Measurements from ENCODE around the gene PLIN5.
"Not testable (repeated sequence)": the region's sequence is repeated elsewhere in the genome, so short reads cannot be mapped to it uniquely, and the experiment has no call there.

The PLIN5 gene

DNA sequence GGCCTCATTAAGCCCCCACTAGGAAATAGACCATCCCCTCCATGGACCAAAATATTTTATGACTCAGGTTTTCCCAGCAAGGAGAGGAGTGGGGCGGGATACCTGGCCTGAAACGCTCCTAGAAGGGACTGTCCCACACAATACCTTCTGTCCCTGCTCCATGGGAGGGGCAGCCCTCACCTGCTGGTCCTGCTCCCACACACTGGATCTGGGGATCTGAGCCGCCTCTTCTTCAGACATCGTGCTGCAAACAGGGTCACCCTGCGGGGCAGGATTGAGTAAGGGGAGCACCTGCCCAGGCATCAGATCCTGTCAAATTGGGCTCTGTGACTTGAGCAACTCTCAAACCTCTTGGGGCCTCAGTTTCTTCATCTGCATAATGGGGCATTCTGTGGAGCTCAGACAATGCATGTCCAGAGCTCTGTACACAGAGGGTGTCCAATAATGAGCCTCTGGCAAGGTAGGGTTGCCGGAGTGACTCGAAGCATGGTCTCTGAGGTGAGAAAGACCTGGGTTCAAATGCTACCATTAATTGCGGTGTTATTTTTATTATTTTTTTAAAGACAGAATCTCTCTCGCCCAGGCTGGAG, 1.1 kb downstream of the PLIN5 start:
- TF ChIP-seq, protein P1, sequence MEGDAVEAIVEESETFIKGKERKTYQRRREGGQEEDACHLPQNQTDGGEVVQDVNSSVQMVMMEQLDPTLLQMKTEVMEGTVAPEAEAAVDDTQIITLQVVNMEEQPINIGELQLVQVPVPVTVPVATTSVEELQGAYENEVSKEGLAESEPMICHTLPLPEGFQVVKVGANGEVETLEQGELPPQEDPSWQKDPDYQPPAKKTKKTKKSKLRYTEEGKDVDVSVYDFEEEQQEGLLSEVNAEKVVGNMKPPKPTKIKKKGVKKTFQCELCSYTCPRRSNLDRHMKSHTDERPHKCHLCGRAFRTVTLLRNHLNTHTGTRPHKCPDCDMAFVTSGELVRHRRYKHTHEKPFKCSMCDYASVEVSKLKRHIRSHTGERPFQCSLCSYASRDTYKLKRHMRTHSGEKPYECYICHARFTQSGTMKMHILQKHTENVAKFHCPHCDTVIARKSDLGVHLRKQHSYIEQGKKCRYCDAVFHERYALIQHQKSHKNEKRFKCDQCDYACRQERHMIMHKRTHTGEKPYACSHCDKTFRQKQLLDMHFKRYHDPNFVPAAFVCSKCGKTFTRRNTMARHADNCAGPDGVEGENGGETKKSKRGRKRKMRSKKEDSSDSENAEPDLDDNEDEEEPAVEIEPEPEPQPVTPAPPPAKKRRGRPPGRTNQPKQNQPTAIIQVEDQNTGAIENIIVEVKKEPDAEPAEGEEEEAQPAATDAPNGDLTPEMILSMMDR (IDR thresholded peaks at IDR 0.05; ENCODE audit: low read depth, low read length, missing control alignments): no peak
- DNase-seq (ENCODE audit: low read depth): no peak
- H3K4me3 ChIP-seq (ENCODE audit: low read depth, low read length): no peak overlapping the region

DNA sequence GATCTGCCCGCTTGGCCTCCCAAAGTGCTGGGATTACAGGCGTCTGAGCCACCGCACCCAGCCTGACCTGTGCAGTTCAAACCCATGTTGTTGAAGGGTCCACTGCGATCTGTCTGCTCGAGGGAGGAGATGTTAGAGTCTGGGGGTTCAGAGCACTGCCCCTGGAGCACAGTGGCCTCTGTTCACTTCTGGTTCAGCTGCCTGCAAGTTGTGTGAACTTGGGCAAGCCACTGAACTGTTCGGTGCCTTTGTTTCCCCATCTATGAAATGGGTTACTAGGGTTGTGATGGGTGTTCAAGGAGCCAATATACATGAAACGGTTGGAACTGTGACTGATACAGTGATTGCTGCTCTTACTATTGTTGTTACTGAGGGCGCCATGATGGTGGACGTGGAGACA, 1.7 kb downstream of the PLIN5 start:
- no peak overlapping the region for H3K4me3 ChIP-seq (ENCODE audit: low read depth, low read length)
- DNase-seq (ENCODE audit: low read depth): no peak
- TF ChIP-seq, protein P1 (IDR thresholded peaks at IDR 0.05; ENCODE audit: low read depth, low read length, missing control alignments): no peak

DNA sequence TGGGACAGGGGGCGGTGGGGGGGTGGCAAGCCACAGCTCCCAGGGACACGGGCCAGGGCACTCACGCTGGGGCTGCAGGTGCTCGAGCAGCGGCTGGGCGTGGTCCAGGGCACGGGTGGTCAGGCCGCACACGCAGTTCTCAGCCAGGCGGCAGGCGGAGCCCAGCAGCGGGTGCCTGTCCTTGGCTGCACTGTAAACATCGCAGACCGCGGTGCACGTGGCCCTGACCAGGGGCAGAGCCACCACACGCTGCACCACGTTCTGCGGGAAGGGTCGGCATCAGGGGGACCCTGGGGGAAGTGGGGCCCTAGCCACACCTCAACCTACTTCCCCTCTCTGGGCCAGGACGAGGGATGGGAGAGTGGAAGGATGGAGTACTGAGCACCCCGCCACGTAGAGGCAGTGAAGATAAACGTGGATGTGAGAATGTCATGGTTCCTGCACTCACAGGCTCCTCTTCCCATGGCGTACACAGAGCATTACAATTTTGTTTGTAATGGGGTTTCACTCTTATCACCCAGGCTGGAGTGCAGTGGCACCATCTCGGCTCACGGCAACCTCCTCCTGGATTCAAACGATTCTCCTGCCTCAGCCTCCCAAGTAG, 3.4 kb downstream of the PLIN5 start:
- H3K4me3 ChIP-seq (ENCODE audit: low read depth, low read length): no peak overlapping the region
- no peak for DNase-seq (ENCODE audit: low read depth)
- TF ChIP-seq, protein P1 (IDR thresholded peaks at IDR 0.05; ENCODE audit: low read depth, low read length, missing control alignments): no peak

DNA sequence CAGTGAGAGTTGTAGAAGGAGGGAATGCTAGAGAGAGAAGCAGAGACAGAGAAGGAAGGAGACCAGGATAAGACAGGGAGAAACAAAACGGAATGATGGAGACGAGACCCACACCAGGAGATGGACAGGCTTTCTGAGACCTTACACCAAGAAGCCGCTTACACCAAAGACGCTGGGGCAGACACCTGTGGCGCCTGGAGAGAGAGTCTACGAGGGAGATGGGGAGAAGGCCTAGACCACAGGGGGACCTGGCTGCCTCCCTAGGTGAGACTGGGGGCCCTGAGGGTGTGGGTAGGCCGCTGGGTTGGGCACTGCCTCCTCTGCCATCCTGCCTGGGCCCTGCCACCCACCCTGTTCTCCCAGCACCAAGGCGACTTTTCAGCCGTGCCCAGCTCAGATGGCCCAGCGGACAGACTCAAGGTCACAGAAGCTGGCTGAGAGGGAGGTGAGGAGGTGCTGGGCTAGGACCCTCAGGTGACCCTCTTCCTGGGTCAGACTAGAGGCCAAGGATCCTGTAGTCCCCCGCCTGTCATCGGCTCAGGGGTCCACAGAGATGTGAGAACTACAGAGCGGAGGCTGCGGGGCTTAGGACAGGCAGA, 5.0 kb downstream of the PLIN5 start:
- no peak for DNase-seq (ENCODE audit: low read depth)
- TF ChIP-seq, protein P1 (IDR thresholded peaks at IDR 0.05; ENCODE audit: low read depth, low read length, missing control alignments): no peak
- no peak overlapping the region for H3K4me3 ChIP-seq (ENCODE audit: low read depth, low read length)

DNA sequence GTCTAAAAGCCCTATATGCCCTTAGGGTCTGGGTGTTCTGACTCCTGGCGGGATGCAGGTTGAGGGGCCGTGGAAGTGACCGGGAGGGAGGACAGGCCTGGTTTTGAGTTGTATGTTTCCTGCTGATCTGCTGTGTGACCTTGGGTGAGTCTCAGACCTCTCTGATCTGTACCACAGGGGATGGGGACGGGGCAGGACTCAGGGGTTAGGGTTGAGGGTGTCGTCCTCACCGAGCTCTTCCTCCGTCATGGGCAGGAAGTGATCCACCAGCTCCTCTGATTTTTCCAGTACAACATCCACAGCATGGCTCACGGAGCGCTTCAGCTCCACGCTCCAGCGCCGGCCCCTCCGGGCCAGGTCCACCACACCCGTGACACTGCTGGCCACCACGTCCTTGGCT, 6.2 kb downstream of the PLIN5 start:
- no peak for DNase-seq (ENCODE audit: low read depth)
- no peak overlapping the region for H3K4me3 ChIP-seq (ENCODE audit: low read depth, low read length)
- TF ChIP-seq, protein P1 (IDR thresholded peaks at IDR 0.05; ENCODE audit: low read depth, low read length, missing control alignments): no peak

DNA sequence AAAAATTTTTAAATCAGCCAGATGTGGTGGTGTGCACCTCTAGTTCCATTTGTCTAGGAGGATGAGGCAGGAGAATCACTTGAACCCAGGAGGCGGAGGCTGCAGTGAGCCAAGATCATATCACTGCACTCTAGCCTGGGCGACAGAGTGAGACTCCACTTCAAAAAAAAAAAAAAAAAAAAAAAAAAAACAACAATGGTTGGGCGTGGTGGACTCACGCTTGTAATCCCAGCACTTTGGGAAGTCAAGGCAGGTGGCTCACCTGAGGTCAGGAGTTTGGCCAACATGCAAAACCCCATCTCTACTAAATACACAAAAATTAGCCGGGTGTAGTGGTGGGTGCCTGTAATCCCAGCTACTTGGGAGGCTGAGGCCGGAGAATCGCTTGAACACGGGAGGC, 7.6 kb downstream of the PLIN5 start:
- not testable (repeated sequence) for DNase-seq (ENCODE audit: low read depth); H3K4me3 ChIP-seq (ENCODE audit: low read depth, low read length)

DNA sequence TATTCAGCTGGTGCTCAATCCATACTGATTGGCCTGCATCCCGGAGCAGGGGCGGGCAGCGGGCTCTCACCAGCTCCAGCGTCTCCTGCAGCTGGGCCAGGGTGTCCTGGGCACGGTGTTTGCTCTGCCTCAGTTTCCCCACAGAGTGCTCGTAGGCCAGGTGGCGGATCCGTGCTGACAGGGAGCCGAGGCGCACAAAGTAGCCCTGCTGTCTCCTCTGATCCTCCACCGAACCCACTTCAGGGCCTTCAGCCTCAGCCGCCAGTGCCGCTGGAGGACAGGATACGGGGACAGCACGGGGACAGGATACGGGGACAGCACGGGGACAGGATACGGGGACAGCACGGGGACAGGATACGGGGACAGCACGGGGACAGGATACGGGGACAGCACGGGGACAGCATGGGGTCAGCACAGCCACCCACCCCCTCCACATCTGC, 9.4 kb downstream of the PLIN5 start:
- no peak for DNase-seq (ENCODE audit: low read depth)
- H3K4me3 ChIP-seq (ENCODE audit: low read depth, low read length): no peak overlapping the region
- TF ChIP-seq, protein P1 (IDR thresholded peaks at IDR 0.05; ENCODE audit: low read depth, low read length, missing control alignments): no peak

All from GM12864 (cell line).